Neuronal stem cell (in vitro differentiated cells): ENCODE data around the gene ACAD9.

Experiments
- DNase-seq: peaks from one replicate; pipeline ENCODE4 v3.0.0-alpha.2; 2013; ENCODE audit warnings: low spot score
- H2AFZ ChIP-seq: one replicate; pipeline ENCODE4 v1.6.1; 2013; ENCODE audit warnings: mild to moderate bottlenecking, low read length, inconsistent platforms
- H2AK5ac ChIP-seq: 2 replicates; pipeline ENCODE4 v1.6.1; 2013; ENCODE audit warnings: low read depth, mild to moderate bottlenecking, inconsistent platforms, low read length, moderate library complexity, mixed read lengths
- H2BK120ac ChIP-seq: 2 replicates; pipeline ENCODE4 v1.6.1; 2013; ENCODE audit warnings: low read depth, mild to moderate bottlenecking, inconsistent platforms, low read length, moderate library complexity, mixed read lengths
- H2BK12ac ChIP-seq: one replicate; pipeline ENCODE4 v1.6.1; 2013; ENCODE audit warnings: low read length, inconsistent platforms
- H2BK15ac ChIP-seq: 2 replicates; pipeline ENCODE4 v1.6.1; 2013; ENCODE audit warnings: mild to moderate bottlenecking, low read length, inconsistent platforms, mixed read lengths
- H2BK5ac ChIP-seq: one replicate; pipeline ENCODE4 v1.6.1; 2013; ENCODE audit warnings: inconsistent platforms, mild to moderate bottlenecking, low read length, moderate library complexity
- H3K14ac ChIP-seq: one replicate; pipeline ENCODE4 v1.6.1; 2013; ENCODE audit warnings: low read length, inconsistent platforms
- H3K18ac ChIP-seq: 2 replicates; pipeline ENCODE4 v1.6.1; 2013; ENCODE audit warnings: low read length, inconsistent platforms
- H3K23ac ChIP-seq: 2 replicates; pipeline ENCODE4 v1.6.1; 2013; ENCODE audit warnings: low read depth, mild to moderate bottlenecking, mixed read lengths, low read length, inconsistent platforms; ENCODE audit not compliant: poor library complexity
- H3K27ac ChIP-seq: replicated peaks from 3 replicates; pipeline ENCODE4 v1.5.1; 2013; ENCODE audit warnings: low read length, inconsistent platforms
- H3K27me3 ChIP-seq, 3 experiments: 2 replicates each; pipeline ENCODE4 v1.6.1; 2013; ENCODE audit warnings: low read length in 3 of 3, mild to moderate bottlenecking in 2 of 3, inconsistent platforms in 1 of 3, low read depth in 1 of 3, mixed read lengths in 1 of 3, moderate library complexity in 1 of 3; ENCODE audit not compliant: control insufficient read depth in 3 of 3, insufficient read depth in 3 of 3
- H3K36me3 ChIP-seq, 2 donors: replicated peaks in 1 of 2; 2 replicates each; pipeline ENCODE4 v1.6.1; 2013; ENCODE audit warnings: low read length in 2 of 2; ENCODE audit not compliant: control insufficient read depth in 2 of 2, insufficient read depth in 2 of 2
- H3K4ac ChIP-seq: 2 replicates; pipeline ENCODE4 v1.6.1; 2013; ENCODE audit warnings: inconsistent platforms, mild to moderate bottlenecking, low read length, moderate library complexity
- H3K4me1 ChIP-seq, 2 donors: 1 replicate in 1 of 2; 2 replicates in 1 of 2; pipeline ENCODE4 v1.6.1; 2013; ENCODE audit warnings: low read length in 2 of 2, low read depth in 1 of 2; ENCODE audit not compliant: control insufficient read depth in 2 of 2, insufficient read depth in 1 of 2
- H3K4me2 ChIP-seq: one replicate; pipeline ENCODE4 v1.6.1; 2013; ENCODE audit warnings: mild to moderate bottlenecking, low read length, inconsistent platforms; ENCODE audit not compliant: insufficient read depth, poor library complexity, severe bottlenecking
- H3K4me3 ChIP-seq, 2 donors: 2 replicates each; pipeline ENCODE4 v1.5.1; 2013; ENCODE audit warnings: low read length in 2 of 2, mild to moderate bottlenecking in 2 of 2, inconsistent platforms in 1 of 2, moderate library complexity in 1 of 2
- H3K79me1 ChIP-seq: one replicate; pipeline ENCODE4 v1.6.1; 2013; ENCODE audit warnings: low read depth, mild to moderate bottlenecking, inconsistent platforms, low read length, moderate library complexity
- H3K9ac ChIP-seq: one replicate; pipeline ENCODE4 v1.6.1; 2013; ENCODE audit warnings: mild to moderate bottlenecking, low read depth, low read length, inconsistent platforms; ENCODE audit not compliant: poor library complexity
- H3K9me3 ChIP-seq, 2 donors: replicated peaks in 1 of 2; 2 replicates each; pipeline versions ENCODE3 to v1.6.1; 2013; ENCODE audit warnings: low read length in 2 of 2, mild to moderate bottlenecking in 2 of 2, inconsistent platforms in 1 of 2, low read depth in 1 of 2, mixed read lengths in 1 of 2, moderate library complexity in 1 of 2; ENCODE audit not compliant: control insufficient read depth in 2 of 2, insufficient read depth in 1 of 2
- H4K8ac ChIP-seq: one replicate; pipeline ENCODE4 v1.6.1; 2013; ENCODE audit warnings: low read depth, mild to moderate bottlenecking, inconsistent platforms, low read length, moderate library complexity
- H4K91ac ChIP-seq: one replicate; pipeline ENCODE4 v1.6.1; 2013; ENCODE audit warnings: low read length, low read depth, mild to moderate bottlenecking, inconsistent platforms; ENCODE audit not compliant: poor library complexity
- WGBS, 2 donors: extraction: QIAGEN DNeasy Blood & Tissue Kit; methylation state at CpG; one replicate each; pipeline ENCODE4 v1.1.7; 2013; ENCODE audit warnings: missing lambda C conversion rate in 2 of 2, mixed read lengths in 1 of 2; ENCODE audit not compliant: insufficient read length in 2 of 2, insufficient replicate concordance in 1 of 2; ENCODE audit errors: extremely low coverage in 2 of 2; 5-methylcytosine and 5-hydroxymethylcytosine counted together

The ACAD9 gene

DNA sequence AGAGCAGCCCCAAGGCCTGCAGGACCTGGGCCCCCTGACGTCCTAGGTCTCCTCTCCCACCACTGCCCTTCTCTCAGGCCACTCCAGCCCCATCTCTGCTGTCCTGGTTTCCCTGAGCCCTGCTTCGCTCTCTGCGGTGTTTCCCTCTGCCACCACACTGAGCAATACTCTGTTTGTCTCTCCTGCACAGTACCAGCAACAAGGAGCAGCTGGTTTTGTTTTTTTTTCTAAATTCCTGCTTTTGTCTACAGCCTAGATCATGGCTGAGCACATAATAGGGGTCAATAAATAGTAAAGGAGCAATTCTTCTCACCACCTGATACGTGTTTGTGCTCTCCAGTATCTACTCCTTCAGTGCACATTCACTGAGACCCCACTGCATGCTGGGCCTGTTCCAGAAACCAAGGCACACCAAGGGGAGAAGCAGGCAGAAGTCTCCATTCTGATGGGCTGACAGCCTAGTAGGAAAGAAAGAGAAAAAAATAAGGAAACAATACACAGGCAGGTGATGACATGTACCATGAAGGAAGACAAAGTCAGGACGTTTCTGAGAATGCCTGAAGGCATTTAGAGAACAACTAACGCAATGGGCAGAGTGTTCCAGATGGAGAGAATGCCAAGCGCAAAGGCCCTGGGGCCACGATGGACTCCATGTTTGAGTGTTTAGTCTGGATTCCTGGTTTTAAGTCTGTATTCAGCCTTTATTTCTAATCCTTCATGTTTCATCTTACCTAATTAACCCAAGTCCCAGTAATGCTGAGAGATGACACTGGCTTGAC is 6.0 kb upstream of the ACAD9 start:
- H3K9me3 ChIP-seq, result peaks cover 0 to 2% of the 10 kb centered on the region in 2 donors
- H3K4me3 ChIP-seq, result no peak overlapping the region
- no peak overlapping the region for H2AFZ ChIP-seq
- no peak overlapping the region for H3K23ac ChIP-seq
- H3K27me3 ChIP-seq, result no peaks in the 10 kb centered on the region
- no peak overlapping the region for H4K91ac ChIP-seq
- H2BK12ac ChIP-seq, result no peak overlapping the region
- peaks cover 0 to 7% of the 10 kb centered on the region in 2 donors for H3K36me3 ChIP-seq
- H2BK15ac ChIP-seq, result no peak overlapping the region
- no peak for DNase-seq
- H3K27ac ChIP-seq, result no peak overlapping the region
- H4K8ac ChIP-seq, result no peak overlapping the region
- H3K4ac ChIP-seq, result no peak overlapping the region
- H3K18ac ChIP-seq, result no peak overlapping the region
- no peak overlapping the region for H3K4me2 ChIP-seq
- H3K79me1 ChIP-seq, result no peaks in the 10 kb centered on the region
- no peak overlapping the region for H2BK120ac ChIP-seq
- H3K14ac ChIP-seq, result no peak overlapping the region
- WGBS, 2 donors, result no CpG with 5 or more reads among the region's 8 CpGs
- H2BK5ac ChIP-seq, result no peak overlapping the region
- peak overlapping the region; percentile 44 for H3K9ac ChIP-seq
- peak overlapping the region; percentile 44 for H2AK5ac ChIP-seq
- H3K4me1 ChIP-seq, result peaks cover 0 to 3% of the 10 kb centered on the region in 2 donors

DNA sequence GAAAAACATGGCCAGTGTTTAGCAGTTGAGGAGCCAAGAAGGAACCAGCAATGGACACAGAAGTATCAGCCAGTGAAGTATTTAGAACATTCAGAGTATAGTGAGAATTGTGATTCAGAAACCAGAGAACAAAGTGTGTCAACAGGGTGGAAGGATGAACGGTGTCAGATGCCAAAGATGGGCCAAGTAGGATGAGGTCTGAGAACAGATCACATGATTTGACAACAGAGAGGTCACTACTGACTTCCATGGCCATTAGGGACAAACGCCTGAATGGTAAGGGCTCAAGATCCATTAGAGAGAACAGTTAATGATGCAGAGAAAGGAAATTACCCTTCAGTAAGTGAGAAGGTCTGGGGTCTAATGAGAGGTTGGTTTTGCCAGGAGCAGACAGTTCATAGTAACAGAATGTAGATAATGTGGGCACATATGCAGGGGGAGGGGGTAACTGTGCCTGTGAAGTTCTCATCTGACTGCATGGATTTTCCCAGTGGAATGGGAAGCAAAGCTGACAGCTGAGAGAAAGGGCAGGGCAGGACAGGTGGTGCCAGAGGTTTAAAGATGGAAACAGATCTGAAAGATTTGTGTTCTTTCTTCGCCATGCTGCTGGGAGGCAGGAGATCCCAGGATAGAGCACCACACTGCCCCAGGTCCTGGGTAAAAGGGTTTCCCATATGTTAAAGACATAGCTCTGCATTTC is 4.8 kb upstream of the ACAD9 start:
- no peak overlapping the region for H2BK120ac ChIP-seq
- no peak overlapping the region for H2BK5ac ChIP-seq
- WGBS, 2 donors, result no CpG with 5 or more reads among the region's 3 CpGs
- H3K36me3 ChIP-seq, result peaks cover 0 to 7% of the 10 kb centered on the region in 2 donors
- DNase-seq, result no peak
- no peak overlapping the region for H2AFZ ChIP-seq
- H2BK15ac ChIP-seq, result no peak overlapping the region
- no peak overlapping the region for H2AK5ac ChIP-seq
- no peak overlapping the region for H3K23ac ChIP-seq
- H3K9me3 ChIP-seq, result peaks cover 0 to 2% of the 10 kb centered on the region in 2 donors
- H4K8ac ChIP-seq, result no peak overlapping the region
- no peak overlapping the region for H3K4ac ChIP-seq
- H3K4me2 ChIP-seq, result no peak overlapping the region
- H3K79me1 ChIP-seq, result no peaks in the 10 kb centered on the region
- H3K4me1 ChIP-seq, result peaks cover 0 to 3% of the 10 kb centered on the region in 2 donors
- H3K27ac ChIP-seq, result no peak overlapping the region
- no peak overlapping the region for H2BK12ac ChIP-seq
- no peak overlapping the region for H3K14ac ChIP-seq
- no peak overlapping the region for H4K91ac ChIP-seq
- no peak overlapping the region for H3K9ac ChIP-seq
- no peaks in the 10 kb centered on the region for H3K27me3 ChIP-seq
- H3K4me3 ChIP-seq, result no peak overlapping the region
- no peak overlapping the region for H3K18ac ChIP-seq

DNA sequence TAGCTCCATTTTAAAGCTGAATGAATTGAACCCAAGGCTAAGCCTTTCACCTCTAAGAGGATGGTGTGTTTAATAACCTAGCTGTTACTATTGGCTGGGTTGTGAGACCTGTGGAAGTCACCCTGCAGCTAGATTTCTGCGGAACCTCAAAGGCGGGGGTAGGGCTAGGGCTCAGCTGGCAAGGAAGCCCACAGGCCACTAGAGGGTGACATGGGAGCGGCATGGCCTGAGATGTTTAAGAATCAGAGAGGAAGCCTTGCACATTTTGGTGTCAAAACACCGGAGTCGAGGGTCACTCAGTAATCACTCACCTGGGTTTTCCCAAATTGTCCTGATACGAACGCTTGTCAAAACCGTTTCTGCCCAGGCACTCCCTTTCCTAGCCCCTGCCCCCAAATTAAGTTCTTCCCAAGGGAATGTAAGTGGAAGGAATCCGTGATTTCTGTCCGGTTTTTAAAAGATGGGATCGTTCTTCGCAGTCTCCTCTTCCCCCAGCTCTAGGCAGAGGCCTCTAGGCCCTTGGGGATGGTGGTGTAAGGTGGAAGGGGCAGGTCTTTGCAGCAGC is 3.8 kb upstream of the ACAD9 start:
- H3K36me3 ChIP-seq, result peaks cover 0 to 8% of the 10 kb centered on the region in 2 donors
- no peak overlapping the region for H3K4me2 ChIP-seq
- H3K14ac ChIP-seq, result no peak overlapping the region
- no peak overlapping the region for H2BK15ac ChIP-seq
- H3K18ac ChIP-seq, result no peak overlapping the region
- WGBS, 2 donors, result no CpG with 5 or more reads among the region's 12 CpGs
- H2BK5ac ChIP-seq, result no peak overlapping the region
- no peak overlapping the region for H3K4me3 ChIP-seq
- peaks cover 2 to 6% of the 10 kb centered on the region in 2 donors for H3K4me1 ChIP-seq
- H2BK12ac ChIP-seq, result no peak overlapping the region
- no peak overlapping the region for H3K23ac ChIP-seq
- no peak overlapping the region for H2BK120ac ChIP-seq
- no peak overlapping the region for H4K8ac ChIP-seq
- H3K27ac ChIP-seq, result no peak overlapping the region
- H3K27me3 ChIP-seq, result no peaks in the 10 kb centered on the region
- H3K9ac ChIP-seq, result no peak overlapping the region
- no peak overlapping the region for H4K91ac ChIP-seq
- peak; percentile 23 for DNase-seq
- H3K4ac ChIP-seq, result no peak overlapping the region
- H3K79me1 ChIP-seq, result peaks cover 2% of the 10 kb centered on the region
- H2AK5ac ChIP-seq, result no peak overlapping the region
- H2AFZ ChIP-seq, result peak overlapping the region; percentile 11
- H3K9me3 ChIP-seq, result peaks cover 0 to 2% of the 10 kb centered on the region in 2 donors

DNA sequence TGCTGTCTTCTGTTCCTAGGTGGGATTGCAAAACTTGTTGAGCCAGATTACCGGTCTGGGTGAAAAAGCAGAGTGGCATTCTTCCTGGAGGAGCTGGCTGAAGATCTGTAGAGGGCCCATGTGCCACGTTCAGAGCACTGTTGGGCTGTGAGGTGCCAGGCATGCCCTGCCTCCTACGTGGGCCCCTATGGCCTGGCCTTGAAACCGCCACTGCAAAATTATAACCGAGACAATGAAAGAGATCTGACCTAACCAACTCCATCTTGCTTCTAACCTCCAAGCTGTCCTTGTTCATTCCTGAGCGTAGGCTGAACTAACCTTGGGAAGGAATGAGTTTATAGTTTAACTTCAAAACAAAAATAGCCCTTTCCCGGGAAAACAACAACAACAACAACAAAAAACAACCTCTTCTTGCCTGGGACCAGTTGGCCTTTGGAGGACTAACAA is 1.4 kb upstream of the ACAD9 start:
- H3K4me1 ChIP-seq, result peaks cover 2 to 8% of the 10 kb centered on the region in 2 donors
- no peak overlapping the region for H3K23ac ChIP-seq
- peak overlapping the region; percentile 83 for H2AFZ ChIP-seq
- H3K14ac ChIP-seq, result no peak overlapping the region
- H2BK120ac ChIP-seq, result no peak overlapping the region
- H2BK12ac ChIP-seq, result no peak overlapping the region
- no peak for DNase-seq
- peaks cover 2% of the 10 kb centered on the region for H3K79me1 ChIP-seq
- H2BK5ac ChIP-seq, result no peak overlapping the region
- no peak overlapping the region for H4K8ac ChIP-seq
- no peak overlapping the region for H3K27ac ChIP-seq
- no peak overlapping the region for H4K91ac ChIP-seq
- H2BK15ac ChIP-seq, result no peak overlapping the region
- peaks cover 7 to 32% of the 10 kb centered on the region in 2 donors for H3K36me3 ChIP-seq
- no peaks in the 10 kb centered on the region for H3K27me3 ChIP-seq
- H3K18ac ChIP-seq, result no peak overlapping the region
- H3K4me3 ChIP-seq, result peak overlapping the region in 1 of 2 donors; percentile 90
- no peak overlapping the region for H3K4ac ChIP-seq
- H3K4me2 ChIP-seq, result peak overlapping the region; percentile 72
- no peak overlapping the region for H2AK5ac ChIP-seq
- WGBS, 2 donors, result no CpG with 5 or more reads among the region's 7 CpGs
- H3K9me3 ChIP-seq, result no peaks in the 10 kb centered on the region
- no peak overlapping the region for H3K9ac ChIP-seq
